Activated CD4-positive, alpha-beta T cell treated with anti-CD3 and anti-CD28 coated beads, Interleukin-2, Interleukin-6, amounts not matched to agents 100 ng/mL and 50 ng/mL, durations not matched to agents 16 hours and 8 hours (primary cell): ENCODE measurements around the gene ANKH.
A peak's percentile ranks its signal among the peaks of the same experiment; 100 is the strongest.
"Not testable (repeated sequence)": the region's sequence is repeated elsewhere in the genome, so short reads cannot be mapped to it uniquely, and the experiment has no call there.

Source experiments
- DNase-seq: peaks from one replicate; pipeline ENCODE4 v3.0.0-alpha.2; 2020

The ANKH gene

GRCh38 chr5:14882658-14883580 is 11.3 kb upstream of the ANKH start:
- no peak for DNase-seq

- no peak for DNase-seq
Measured at GRCh38 chr5:14881826-14882225, 10.2 kb upstream of the ANKH start.

- no peak for DNase-seq
Measured at GRCh38 chr5:14880688-14881087, 9.1 kb upstream of the ANKH start.

GRCh38 chr5:14879937-14880589 is 8.5 kb upstream of the ANKH start:
- no peak for DNase-seq

GRCh38 chr5:14879393-14879792 is 7.8 kb upstream of the ANKH start:
- no peak for DNase-seq

- not testable (repeated sequence) for DNase-seq
Measured at GRCh38 chr5:14878192-14878591, 6.6 kb upstream of the ANKH start.

- no peak for DNase-seq
Measured at GRCh38 chr5:14876095-14876494, 4.5 kb upstream of the ANKH start.

GRCh38 chr5:14873790-14874189 is 2.2 kb upstream of the ANKH start:
- DNase-seq = no peak

- no peak for DNase-seq
Measured at GRCh38 chr5:14873093-14873492, 1.5 kb upstream of the ANKH start.

- DNase-seq = peak; percentile 73
Measured at GRCh38 chr5:14872070-14872989, 752 bp upstream of the ANKH start.

GRCh38 chr5:14870337-14871213 is 1.0 kb downstream of the ANKH start:
- peak; percentile 43 for DNase-seq

- peak; percentile 73 for DNase-seq
Measured at GRCh38 chr5:14869668-14870164, 1.9 kb downstream of the ANKH start.

GRCh38 chr5:14869233-14869632 is 2.3 kb downstream of the ANKH start:
- DNase-seq = no peak

- no peak for DNase-seq
Measured at GRCh38 chr5:14868771-14869170, 2.8 kb downstream of the ANKH start.

GRCh38 chr5:14864181-14864812 is 7.3 kb downstream of the ANKH start:
- DNase-seq = no peak

GRCh38 chr5:14863105-14863504 is 8.5 kb downstream of the ANKH start:
- DNase-seq = no peak

- no peak for DNase-seq
Measured at GRCh38 chr5:14861123-14861765, 10.3 kb downstream of the ANKH start.

GRCh38 chr5:14859980-14860379 is 11.6 kb downstream of the ANKH start:
- no peak for DNase-seq

- no peak for DNase-seq
Measured at GRCh38 chr5:14859150-14859549, 12.4 kb downstream of the ANKH start.

- no peak for DNase-seq
Measured at GRCh38 chr5:14855366-14855765, 16.2 kb downstream of the ANKH start.

- no peak for DNase-seq
Measured at GRCh38 chr5:14854799-14855198, 16.8 kb downstream of the ANKH start.
